Upper lobe of right lung (tissue), 1 donor: Measurements from ENCODE around the gene UBQLN3. TPM values are rescaled to one million over a fixed set of nuclear protein-coding genes. Genes with fewer than 3 reads are reported as not detected.

ENCODE experiments used
- ATAC-seq: fragments of 200-7000 bp; cut with Tn5 transposase; one replicate; pipeline ENCODE4 v1.9.1; 2020; ENCODE audit warnings: mild to moderate bottlenecking, moderate library complexity
- DNase-seq: peaks from one replicate; pipeline ENCODE4 v3.0.0-alpha.2; 2020
- H3K27ac ChIP-seq: fragments of 200-600 bp; one replicate; pipeline ENCODE4 v1.8.0; 2022
- H3K27me3 ChIP-seq: fragments of 200-600 bp; one replicate; pipeline ENCODE4 v1.8.0; 2022; ENCODE audit warnings: mild to moderate bottlenecking
- H3K36me3 ChIP-seq: fragments of 200-600 bp; one replicate; pipeline ENCODE4 v1.8.0; 2022
- H3K4me1 ChIP-seq: fragments of 200-600 bp; one replicate; pipeline ENCODE4 v1.8.0; 2022
- H3K4me3 ChIP-seq: fragments of 200-600 bp; one replicate; pipeline ENCODE4 v1.8.0; 2022; ENCODE audit warnings: mild to moderate bottlenecking
- H3K9me3 ChIP-seq: fragments of 200-600 bp; one replicate; pipeline ENCODE4 v1.8.0; 2022
- CTCF ChIP-seq: fragments of 200-600 bp; IDR thresholded peaks from one replicate; pipeline ENCODE4 v1.8.0; 2022; ENCODE audit warnings: antibody characterized with exemption
- intact Hi-C: fragments of 100-400 bp; cut with DNase I; formaldehyde crosslinking; loops from one replicate; pipeline ENCODE4 v1.11.0; 2022
- long read RNA-seq: library from polyadenylated mRNA; unstranded; transcript quantifications from one replicate; pipeline ENCODE4 v2.0.0, GENCODE V29; 2021
- total RNA-seq: library from RNA; stranded (reverse); fragmentation: NEBNext Ultra II Directional; extraction: Animal tissue kit (Norgen Biotek cat#: 25700); gene quantifications from one replicate; pipeline ENCODE4 v1.2.1, GENCODE V29; 2021
- donor health status: DM: no; HTN: yes; CAD: no; lungs with severe emphysema.

UBQLN3 gene
- total RNA-seq: 0.14 TPM
- long read RNA-seq: 0 reads

- ATAC-seq (no peak), DNase-seq (no peak)
- no peak for TF ChIP-seq CTCF
- no peaks in the 10 kb centered on the region for H3K4me1 ChIP-seq
- H3K36me3 ChIP-seq: no peaks in the 10 kb centered on the region
- H3K4me3 ChIP-seq: no peak within 1 kb of the TSS
- no peaks in the 10 kb centered on the region for H3K27me3 ChIP-seq
- no peaks in the 10 kb centered on the region for H3K9me3 ChIP-seq
- no peak within 1 kb of the TSS for H3K27ac ChIP-seq
- intact Hi-C loops: no loop called here
Observed at GRCh38 chr11:5509803-5510202, at the start of gene UBQLN3. Gene UBQLN3 (minus strand): TSS chr11:5509957. CDS start chr11:5509558, 399 bp downstream.

GRCh38 chr11:5557751-5558150 lies 48.0 kb upstream of the UBQLN3 start:
- ATAC-seq: no peak
- no peak overlapping the region for H3K27ac ChIP-seq

DNA sequence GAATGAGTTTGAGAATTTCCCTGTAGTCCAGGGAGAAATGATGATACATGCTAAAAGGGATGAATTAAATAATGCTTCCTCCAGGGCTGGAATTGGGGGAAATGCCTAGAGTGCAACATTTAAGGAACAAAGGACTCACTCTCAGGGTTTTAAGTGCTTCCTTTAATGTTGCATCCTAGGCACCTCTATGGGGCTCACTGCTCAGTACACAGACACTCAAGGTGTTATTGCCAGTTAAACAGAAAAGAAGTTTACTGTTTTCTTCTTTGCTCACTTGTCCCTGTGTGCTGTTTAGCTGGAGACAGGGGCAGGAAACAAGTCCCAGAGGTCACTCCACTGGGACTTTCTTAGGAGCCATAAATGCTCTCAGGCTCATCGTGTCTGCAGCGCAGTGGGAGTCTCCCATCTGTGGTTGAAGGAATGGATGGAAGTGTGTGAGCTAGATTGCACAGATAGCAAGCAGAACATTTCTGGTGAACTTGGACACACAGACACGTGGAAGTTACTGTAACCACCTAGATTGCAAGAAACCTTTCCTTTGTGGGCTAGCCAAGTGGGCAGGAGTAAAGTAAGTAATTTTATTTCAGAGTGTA lies 46.9 kb upstream of the UBQLN3 start:
- Histone ChIP-seq H3K9me3 (no peaks in the 10 kb centered on the region), H3K27ac (no peak overlapping the region), H3K4me1 (no peaks in the 10 kb centered on the region), H3K27me3 (no peaks in the 10 kb centered on the region), H3K4me3 (no peak overlapping the region), H3K36me3 (no peaks in the 10 kb centered on the region)
- ATAC-seq (no peak), DNase-seq (no peak)
- no peak for TF ChIP-seq CTCF
- intact Hi-C loops: no loop called here

More at GRCh38 chr11:5557751-5558150, 48.0 kb upstream of the UBQLN3 start:
- H3K4me1 ChIP-seq: no peaks in the 10 kb centered on the region
- no peaks in the 10 kb centered on the region for H3K9me3 ChIP-seq
- DNase-seq: no peak
- no peak for TF ChIP-seq CTCF
- no peak overlapping the region for H3K4me3 ChIP-seq
- no peaks in the 10 kb centered on the region for H3K27me3 ChIP-seq
- no peaks in the 10 kb centered on the region for H3K36me3 ChIP-seq
- intact Hi-C loops: no loop called here

DNA sequence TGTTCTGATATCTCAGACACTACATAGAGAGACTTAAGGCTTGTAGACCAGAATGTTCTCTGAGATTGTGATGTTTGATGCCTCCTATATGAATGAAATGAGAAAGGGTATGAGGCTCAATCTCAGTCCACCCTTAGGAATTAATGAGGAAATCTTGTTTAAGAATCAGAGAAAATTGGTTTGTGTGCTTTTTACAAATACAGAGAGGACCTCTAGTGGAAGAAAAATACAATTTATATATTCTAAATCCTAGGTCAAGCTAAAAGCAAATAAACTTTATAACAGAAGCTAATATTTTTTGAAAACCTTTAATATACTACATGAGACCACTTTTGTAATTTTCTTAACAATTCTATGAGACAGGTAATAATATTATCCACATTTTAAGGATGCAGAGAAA lies 43.6 kb upstream of the UBQLN3 start:
- Histone ChIP-seq H3K9me3 (no peaks in the 10 kb centered on the region), H3K4me3 (no peak overlapping the region), H3K36me3 (no peaks in the 10 kb centered on the region), H3K27me3 (no peaks in the 10 kb centered on the region), H3K4me1 (no peaks in the 10 kb centered on the region), H3K27ac (no peak overlapping the region)
- DNase-seq (no peak), ATAC-seq (no peak)
- no peak for TF ChIP-seq CTCF
- intact Hi-C loops: no loop called here

DNA sequence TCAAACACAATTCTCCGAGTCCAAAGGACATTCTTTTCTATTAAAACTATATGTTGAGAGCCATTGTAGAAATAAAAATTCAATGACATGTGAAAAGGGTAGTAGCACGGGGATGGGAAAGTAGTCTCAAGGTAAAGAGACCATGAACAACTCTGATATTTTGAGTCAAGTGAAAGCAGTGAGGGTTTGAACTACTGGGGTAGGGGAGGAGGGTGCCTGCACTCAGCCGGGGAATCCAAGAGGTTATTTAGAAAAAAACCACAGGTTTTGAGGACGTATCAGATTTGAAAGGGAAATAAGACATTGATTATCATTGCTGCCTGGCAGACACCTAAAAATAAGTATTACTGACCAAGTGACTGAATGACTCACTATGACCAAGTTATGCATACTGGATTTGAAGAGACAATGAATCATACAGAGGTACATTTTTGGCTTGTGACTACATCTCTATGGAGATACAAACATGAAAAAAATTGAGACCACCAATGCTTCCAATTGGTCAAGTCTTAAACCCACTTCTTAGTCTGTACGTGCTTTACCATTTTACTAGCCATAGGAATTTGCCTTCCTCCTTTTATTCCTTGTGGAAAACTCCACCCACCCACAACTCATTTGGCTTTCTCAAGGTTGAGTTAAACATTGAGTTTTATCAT lies 40.8 kb upstream of the UBQLN3 start:
- Histone ChIP-seq H3K27ac (no peak overlapping the region), H3K36me3 (no peaks in the 10 kb centered on the region), H3K4me3 (no peak overlapping the region), H3K27me3 (no peaks in the 10 kb centered on the region), H3K4me1 (no peaks in the 10 kb centered on the region), H3K9me3 (no peaks in the 10 kb centered on the region)
- no peak for ATAC-seq
- TF ChIP-seq CTCF: no peak
- no peak for DNase-seq
- intact Hi-C loops: no loop called here
